AG09319 (cell line): ENCODE results near the gene ANKRD23.
"Not testable (repeated sequence)": the region's sequence is repeated elsewhere in the genome, so short reads cannot be mapped to it uniquely, and the experiment has no call there.

ENCODE experiments used
- DNase-seq: peaks from one replicate; pipeline ENCODE4 v3.0.0-alpha.2; 2010; ENCODE audit warnings: low read depth; ENCODE audit errors: extremely low read depth
- CTCF ChIP-seq: IDR thresholded peaks from 2 replicates; pipeline ENCODE4 v1.5.1; 2011; ENCODE audit warnings: low read depth, mild to moderate bottlenecking, inconsistent platforms, low read length, moderate library complexity

ANKRD23 gene

GRCh38 chr2:96809216-96809882, 34.5 kb downstream of the ANKRD23 start:
- no peak for DNase-seq
- TF ChIP-seq CTCF: no peak

- DNase-seq: no peak
- no peak for TF ChIP-seq CTCF
Measured at GRCh38 chr2:96808176-96808837, 35.5 kb downstream of the ANKRD23 start.

- DNase-seq: no peak
- no peak for TF ChIP-seq CTCF
Measured at GRCh38 chr2:96807127-96807471, 36.7 kb downstream of the ANKRD23 start.

GRCh38 chr2:96806468-96807126, 37.2 kb downstream of the ANKRD23 start:
- no peak for TF ChIP-seq CTCF
- no peak for DNase-seq

- not testable (repeated sequence) for DNase-seq
Measured at GRCh38 chr2:96805946-96806345, 37.9 kb downstream of the ANKRD23 start.

- no peak for TF ChIP-seq CTCF
- no peak for DNase-seq
Measured at GRCh38 chr2:96804986-96805385, 38.8 kb downstream of the ANKRD23 start.

- TF ChIP-seq CTCF: no peak
- DNase-seq: no peak
Measured at GRCh38 chr2:96802721-96803120, 41.1 kb downstream of the ANKRD23 start.
